GM18508 (cell line): ENCODE data around the gene SORCS2.
"Not testable (repeated sequence)": the region's sequence is repeated elsewhere in the genome, so short reads cannot be mapped to it uniquely, and the experiment has no call there.

ENCODE experiments used
- ATAC-seq: cut with Tn5 transposase; IDR thresholded peaks from one replicate; pipeline ENCODE4 v1.9.1; 2021; ENCODE audit warnings: moderate number of reproducible peaks; ENCODE audit not compliant: insufficient read depth, unreplicated experiment

SORCS2 gene

GRCh38 chr4:7215187-7215586, 22.8 kb downstream of the SORCS2 start:
- ATAC-seq = not testable (repeated sequence)

GRCh38 chr4:7217039-7217438, 24.7 kb downstream of the SORCS2 start:
- no peak for ATAC-seq

GRCh38 chr4:7217474-7218321, 25.4 kb downstream of the SORCS2 start:
- no peak for ATAC-seq

- no peak for ATAC-seq
Observed at GRCh38 chr4:7218686-7219085, 26.3 kb downstream of the SORCS2 start.

GRCh38 chr4:7222521-7222920, 30.2 kb downstream of the SORCS2 start:
- ATAC-seq = no peak

GRCh38 chr4:7223541-7223940, 31.2 kb downstream of the SORCS2 start:
- no peak for ATAC-seq

- ATAC-seq = no peak
Observed at GRCh38 chr4:7224001-7224400, 31.7 kb downstream of the SORCS2 start.

GRCh38 chr4:7224878-7225533, 32.7 kb downstream of the SORCS2 start:
- no peak for ATAC-seq

GRCh38 chr4:7226439-7226838, 34.1 kb downstream of the SORCS2 start:
- no peak for ATAC-seq

GRCh38 chr4:7227008-7227407, 34.7 kb downstream of the SORCS2 start:
- no peak for ATAC-seq

- no peak for ATAC-seq
Observed at GRCh38 chr4:7228734-7229133, 36.4 kb downstream of the SORCS2 start.

GRCh38 chr4:7232061-7232650, 39.8 kb downstream of the SORCS2 start:
- no peak for ATAC-seq

GRCh38 chr4:7233006-7233580, 40.8 kb downstream of the SORCS2 start:
- ATAC-seq = no peak

GRCh38 chr4:7233601-7234000, 41.3 kb downstream of the SORCS2 start:
- no peak for ATAC-seq

GRCh38 chr4:7234355-7235029, 42.2 kb downstream of the SORCS2 start:
- no peak for ATAC-seq

GRCh38 chr4:7235030-7235380, 42.7 kb downstream of the SORCS2 start:
- no peak for ATAC-seq

- no peak for ATAC-seq
Observed at GRCh38 chr4:7236847-7237246, 44.5 kb downstream of the SORCS2 start.

GRCh38 chr4:7237873-7238272, 45.5 kb downstream of the SORCS2 start:
- ATAC-seq = no peak

- no peak for ATAC-seq
Observed at GRCh38 chr4:7238300-7238960, 46.1 kb downstream of the SORCS2 start.
